PC-9 (cell line): ENCODE measurements around the gene SERPINF2. TPM values are rescaled to one million over a fixed set of nuclear protein-coding genes. Genes with fewer than 3 reads are reported as not detected.

ENCODE experiments used
- BruUV-seq: library from RNA; stranded (reverse); fragments of 400-500 nt; replicated peaks from 2 replicates; lab custom pipeline; 2021; lab: Mats Ljungman, UMichigan
- CTCF ChIA-PET: fragments of 300-600 bp; sonication (Branson Sonifier 250); formaldehyde crosslinking; loops from one replicate; lab custom pipeline; 2022; ENCODE audit warnings: antibody characterized with exemption; lab: Charles Lee
- POLR2A ChIA-PET: fragments of 300-600 bp; sonication (Branson Sonifier 250); formaldehyde crosslinking; loops from one replicate; lab custom pipeline; 2022; ENCODE audit warnings: antibody characterized with exemption; ENCODE audit not compliant: unreplicated experiment; lab: Charles Lee
- DNase-seq, 2 experiments: peaks; one replicate each; pipeline versions ENCODE4 v3.0.0 to v3.0.0-alpha.2; 2015 to 2022; ENCODE audit warnings: mixed read lengths in 1 of 2
- H2AFZ ChIP-seq: fragments of 200-600 bp; sonication (generic); 2 replicates; pipeline ENCODE4 v1.8.1; 2017; ENCODE audit warnings: antibody characterized with exemption
- H3F3A ChIP-seq: fragments of 200-600 bp; sonication (generic); 2 replicates; pipeline ENCODE4 v1.8.1; 2017; ENCODE audit warnings: antibody characterized with exemption, mild to moderate bottlenecking, low read depth; ENCODE audit not compliant: insufficient read depth
- H3K27ac ChIP-seq: fragments of 200-600 bp; sonication (generic); 2 replicates; pipeline ENCODE4 v1.6.1; 2016; ENCODE audit warnings: mixed run types
- H3K27me3 ChIP-seq: fragments of 200-600 bp; sonication (generic); 2 replicates; pipeline ENCODE4 v1.6.1; 2016; ENCODE audit warnings: low read depth, mixed run types; ENCODE audit not compliant: insufficient read depth
- H3K36me3 ChIP-seq: fragments of 200-600 bp; sonication (generic); 2 replicates; pipeline ENCODE4 v1.6.1; 2016; ENCODE audit warnings: low read depth, mixed run types
- H3K4me1 ChIP-seq: fragments of 200-600 bp; sonication (generic); replicated peaks from 2 replicates; pipeline ENCODE4 v1.6.1; 2016; ENCODE audit warnings: mixed run types; ENCODE audit not compliant: insufficient read depth
- H3K4me2 ChIP-seq: fragments of 200-600 bp; sonication (generic); 2 replicates; pipeline ENCODE4 v1.6.1; 2017; ENCODE audit warnings: mixed run types
- H3K4me3 ChIP-seq: fragments of 200-600 bp; sonication (generic); 2 replicates; pipeline ENCODE4 v1.6.1; 2016; ENCODE audit warnings: mixed run types
- H3K79me2 ChIP-seq: fragments of 200-600 bp; sonication (generic); 2 replicates; pipeline ENCODE4 v1.6.1; 2017; ENCODE audit warnings: low read depth, mixed run types
- H3K9me2 ChIP-seq: fragments of 200-600 bp; sonication (generic); 2 replicates; pipeline ENCODE4 v1.8.1; 2017; ENCODE audit warnings: mild to moderate bottlenecking; ENCODE audit not compliant: insufficient read depth
- H3K9me3 ChIP-seq: fragments of 200-600 bp; sonication (generic); 2 replicates; pipeline ENCODE4 v1.8.1; 2016; ENCODE audit warnings: low read depth; ENCODE audit not compliant: insufficient read depth
- H4K20me1 ChIP-seq: fragments of 200-600 bp; sonication (generic); 2 replicates; pipeline ENCODE4 v1.8.1; 2017; ENCODE audit not compliant: insufficient read depth
- EZH2 ChIP-seq: fragments of 200-600 bp; sonication (generic); IDR thresholded peaks from 2 replicates; pipeline ENCODE4 v1.8.0; 2017; ENCODE audit warnings: antibody characterized with exemption, low read depth
- intact Hi-C: fragments of 100-400 bp; cut with micrococcal nuclease; formaldehyde crosslinking; loops from one replicate; pipeline ENCODE4 v1.10.0; 2022; ENCODE audit not compliant: unreplicated experiment
- total RNA-seq: library from RNA; stranded (reverse); gene quantifications from 2 replicates; pipeline ENCODE4 v1.2.3, GENCODE V29; 2021
- TF ChIP-seq, protein P1 (sequence below): fragments of 200-600 bp; sonication (generic); conservative IDR thresholded peaks from 2 replicates; pipeline ENCODE4 v1.6.1; 2017; ENCODE audit warnings: mixed run types, antibody characterized with exemption, mild to moderate bottlenecking, moderate library complexity

The SERPINF2 gene
- total RNA-seq, 1 experiment from 2014 or later = 9.5 TPM

- Histone ChIP-seq H3K4me2 (no peak overlapping the region), H3K4me3 (no peak overlapping the region), H3K36me3 (no peaks in the 10 kb centered on the region), H4K20me1 (no peaks in the 10 kb centered on the region), H3F3A (peaks cover 6% of the 10 kb centered on the region; the same call in 1 of the 2 replicates), H2AFZ (no peak overlapping the region), H3K27me3 (no peaks in the 10 kb centered on the region; the same call in 1 of the 2 replicates), H3K4me1 (peaks cover 11% of the 10 kb centered on the region; the same call in 1 of the 2 replicates), H3K9me2 (no peaks in the 10 kb centered on the region), H3K79me2 (no peaks in the 10 kb centered on the region), H3K9me3 (no peaks in the 10 kb centered on the region), H3K27ac (no peak overlapping the region)
- intact Hi-C loops = no loop called here
- BruUV-seq = no TSS peak
- ChIA-PET POLR2A (no interaction called here), CTCF (interaction anchor here (0.5 kb wide), 1 partner anchor 32 kb away, joined by 4 read pairs; no protein-coding TSS in a partner anchor)
- no peak for DNase-seq
- no peak for TF ChIP-seq EZH2
- TF ChIP-seq, protein P1, sequence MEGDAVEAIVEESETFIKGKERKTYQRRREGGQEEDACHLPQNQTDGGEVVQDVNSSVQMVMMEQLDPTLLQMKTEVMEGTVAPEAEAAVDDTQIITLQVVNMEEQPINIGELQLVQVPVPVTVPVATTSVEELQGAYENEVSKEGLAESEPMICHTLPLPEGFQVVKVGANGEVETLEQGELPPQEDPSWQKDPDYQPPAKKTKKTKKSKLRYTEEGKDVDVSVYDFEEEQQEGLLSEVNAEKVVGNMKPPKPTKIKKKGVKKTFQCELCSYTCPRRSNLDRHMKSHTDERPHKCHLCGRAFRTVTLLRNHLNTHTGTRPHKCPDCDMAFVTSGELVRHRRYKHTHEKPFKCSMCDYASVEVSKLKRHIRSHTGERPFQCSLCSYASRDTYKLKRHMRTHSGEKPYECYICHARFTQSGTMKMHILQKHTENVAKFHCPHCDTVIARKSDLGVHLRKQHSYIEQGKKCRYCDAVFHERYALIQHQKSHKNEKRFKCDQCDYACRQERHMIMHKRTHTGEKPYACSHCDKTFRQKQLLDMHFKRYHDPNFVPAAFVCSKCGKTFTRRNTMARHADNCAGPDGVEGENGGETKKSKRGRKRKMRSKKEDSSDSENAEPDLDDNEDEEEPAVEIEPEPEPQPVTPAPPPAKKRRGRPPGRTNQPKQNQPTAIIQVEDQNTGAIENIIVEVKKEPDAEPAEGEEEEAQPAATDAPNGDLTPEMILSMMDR = no peak
These were observed 4.4 kb downstream of the SERPINF2 start for GRCh38 chr17:1746975-1747543.

DNA sequence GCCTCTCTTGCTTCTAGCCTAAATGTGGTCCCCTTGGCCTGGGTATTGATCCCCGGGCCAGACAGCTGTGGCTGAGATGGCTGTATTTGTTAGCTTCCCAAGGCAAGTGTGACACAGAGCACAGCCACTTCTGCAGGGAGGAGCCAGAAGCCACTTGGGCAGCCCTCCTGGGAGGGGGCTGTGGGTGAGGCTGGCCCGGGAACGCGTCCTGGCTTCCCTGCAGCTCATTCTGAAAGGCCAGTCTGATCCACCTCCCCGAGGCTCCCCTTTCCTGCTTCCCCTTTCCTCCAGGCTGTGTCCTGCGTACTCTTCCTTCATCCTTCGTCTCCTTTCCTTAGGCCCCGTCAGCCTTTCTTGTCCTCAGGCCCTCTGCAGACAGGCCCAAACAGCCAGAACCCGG, 8.0 kb downstream of the SERPINF2 start:
- H3K79me2 ChIP-seq = no peaks in the 10 kb centered on the region
- peaks cover 19% of the 10 kb centered on the region for H3F3A ChIP-seq
- H4K20me1 ChIP-seq = no peaks in the 10 kb centered on the region
- TF ChIP-seq, protein P1 = no peak
- TF ChIP-seq EZH2 = no peak
- H3K9me2 ChIP-seq = no peaks in the 10 kb centered on the region
- ChIA-PET POLR2A (no interaction called here), CTCF (no interaction called here)
- H2AFZ ChIP-seq = no peak overlapping the region
- no peaks in the 10 kb centered on the region for H3K9me3 ChIP-seq
- no peaks in the 10 kb centered on the region for H3K27me3 ChIP-seq
- no peak for DNase-seq
- intact Hi-C loops = no loop called here
- H3K27ac ChIP-seq = no peak overlapping the region
- no peaks in the 10 kb centered on the region for H3K36me3 ChIP-seq
- peaks cover 28% of the 10 kb centered on the region for H3K4me1 ChIP-seq
- BruUV-seq = no TSS peak
- no peak overlapping the region for H3K4me3 ChIP-seq
- H3K4me2 ChIP-seq = no peak overlapping the region

DNA sequence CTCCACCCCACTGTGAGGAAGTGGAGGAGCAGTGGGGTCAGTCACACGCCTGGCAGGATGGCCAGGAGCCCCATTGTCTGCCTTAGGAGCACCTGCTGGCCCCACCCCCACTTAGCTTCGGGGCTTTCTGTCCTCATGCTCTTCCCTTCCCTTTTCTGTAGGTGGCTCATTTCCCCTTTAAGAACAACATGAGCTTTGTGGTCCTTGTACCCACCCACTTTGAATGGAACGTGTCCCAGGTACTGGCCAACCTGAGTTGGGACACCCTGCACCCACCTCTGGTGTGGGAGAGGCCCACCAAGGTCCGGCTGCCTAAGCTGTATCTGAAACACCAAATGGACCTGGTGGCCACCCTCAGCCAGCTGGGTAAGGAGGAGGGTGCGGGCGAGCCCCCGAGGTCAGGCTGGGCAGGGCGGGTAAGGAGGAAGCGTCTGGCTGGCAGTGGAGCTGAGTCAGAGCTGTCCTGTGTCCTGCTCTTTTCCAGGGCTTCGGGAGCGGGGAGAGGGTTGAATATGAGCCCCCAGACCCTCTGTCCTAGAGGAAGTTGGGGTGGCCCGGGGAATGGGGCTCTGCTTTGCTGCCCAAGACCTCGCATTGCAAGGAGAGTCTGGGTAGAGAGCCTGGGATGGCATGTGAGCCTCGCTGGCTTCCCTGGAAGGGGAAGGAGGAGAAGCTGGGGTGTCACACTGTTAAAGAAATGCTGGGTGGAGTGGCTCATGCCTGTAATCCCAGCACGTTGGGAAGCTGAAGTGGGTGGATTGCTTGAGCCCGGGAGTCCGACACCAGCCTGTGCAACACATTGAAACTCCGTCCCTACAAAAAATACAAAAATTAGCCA, 10.0 kb downstream of the SERPINF2 start:
- Histone ChIP-seq H3K27me3 (no peaks in the 10 kb centered on the region), H3K36me3 (no peaks in the 10 kb centered on the region), H3K4me3 (peak overlapping the region; percentile 60), H3K9me2 (no peaks in the 10 kb centered on the region), H2AFZ (peak overlapping the region; percentile 76), H3K79me2 (no peaks in the 10 kb centered on the region), H3K27ac (peak overlapping the region; percentile 67), H4K20me1 (no peaks in the 10 kb centered on the region), H3K4me1 (peaks cover 28% of the 10 kb centered on the region), H3K9me3 (no peaks in the 10 kb centered on the region), H3F3A (peaks cover 19% of the 10 kb centered on the region), H3K4me2 (peak overlapping the region; percentile 85)
- peak; percentile 79 to 86 for DNase-seq
- TSS peak; percentile 79 for BruUV-seq
- ChIA-PET CTCF (interaction anchor here (0.5 to 1.1 kb wide), 3 partner anchors 36 to 652 kb away, joined by 3 read pairs; no protein-coding TSS in a partner anchor), POLR2A (interaction anchor here (0.5 to 1.7 kb wide), 7 partner anchors 17 to 641 kb away, joined by 3 to 17 read pairs (median 3); no protein-coding TSS in a partner anchor)
- intact Hi-C loops = loop anchor here (2.0 kb wide), 1 partner anchor 36 kb away; no protein-coding TSS in a partner anchor
- TF ChIP-seq, protein P1 = no peak; the same call in 1 of the 2 replicates
- TF ChIP-seq EZH2 = no peak
